ENCODE results near the gene C1GALT1.
"Not testable (repeated sequence)": the region's sequence is repeated elsewhere in the genome, so short reads cannot be mapped to it uniquely, and the experiment has no call there.

Gene C1GALT1

DNA sequence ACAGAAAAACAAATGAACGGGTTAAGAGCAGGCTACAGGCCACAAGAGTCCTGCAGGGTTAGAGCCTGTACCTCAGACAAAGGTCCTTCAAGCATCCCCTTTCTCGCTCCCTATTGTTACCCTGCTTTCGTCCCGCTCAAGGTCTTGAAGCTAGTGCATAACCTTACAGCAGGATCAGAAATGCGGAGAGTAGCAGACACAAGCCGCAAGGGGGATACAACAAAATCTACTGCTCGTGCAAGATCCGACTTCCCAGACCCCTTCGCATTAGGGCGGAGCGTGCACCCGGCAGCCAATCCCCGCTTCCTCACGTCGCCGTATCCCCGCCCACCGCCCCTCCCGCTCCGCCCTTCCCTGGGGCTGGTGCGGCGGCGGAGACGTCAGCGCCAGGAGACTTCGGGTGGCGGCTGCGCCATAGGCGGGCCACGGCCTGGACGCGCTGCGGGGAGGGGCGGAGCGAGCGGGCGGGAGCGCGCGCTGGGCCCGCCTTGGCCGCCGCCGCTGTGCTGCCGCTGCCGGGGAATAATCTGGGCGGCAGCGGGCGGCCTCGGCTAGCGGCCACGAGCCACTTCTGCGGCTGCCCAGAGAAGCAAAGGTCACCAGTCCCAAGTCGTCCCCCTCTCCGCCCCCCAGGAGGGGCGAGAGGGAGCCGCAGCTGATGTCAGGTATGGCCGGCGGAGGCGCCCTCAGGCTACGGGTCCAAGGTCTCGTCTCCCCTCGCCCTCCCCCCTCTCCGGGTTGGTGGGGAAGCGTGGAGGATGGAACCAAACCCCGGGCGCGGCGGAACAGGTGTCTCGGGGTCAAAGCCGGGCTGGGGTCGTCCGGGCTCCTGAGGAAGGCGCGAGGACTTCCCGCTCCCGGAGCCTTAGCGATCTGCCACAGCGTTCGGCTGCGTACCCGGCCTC lies at the start of gene C1GALT1:
TSS of gene C1GALT1 (plus strand) at position 389 of the 905 bp plus-strand sequence. CDS start 51,776 bp downstream, outside the sequence.
- Mint-ChIP-seq H3K9me3 (no peaks in the 10 kb centered on the region), H3K36me3 (ENCODE audit: low read depth) (no peaks in the 10 kb centered on the region), H3K27ac (peak within 1 kb of the TSS; percentile 49), H3K4me3 (peak within 1 kb of the TSS; percentile 91), H3K27me3 (ENCODE audit: low read depth, poor library complexity) (peaks cover 9% of the 10 kb centered on the region), H3K4me1 (peaks cover 29% of the 10 kb centered on the region)
- peak; percentile 98 for DNase-seq
- TF ChIP-seq, protein P1, sequence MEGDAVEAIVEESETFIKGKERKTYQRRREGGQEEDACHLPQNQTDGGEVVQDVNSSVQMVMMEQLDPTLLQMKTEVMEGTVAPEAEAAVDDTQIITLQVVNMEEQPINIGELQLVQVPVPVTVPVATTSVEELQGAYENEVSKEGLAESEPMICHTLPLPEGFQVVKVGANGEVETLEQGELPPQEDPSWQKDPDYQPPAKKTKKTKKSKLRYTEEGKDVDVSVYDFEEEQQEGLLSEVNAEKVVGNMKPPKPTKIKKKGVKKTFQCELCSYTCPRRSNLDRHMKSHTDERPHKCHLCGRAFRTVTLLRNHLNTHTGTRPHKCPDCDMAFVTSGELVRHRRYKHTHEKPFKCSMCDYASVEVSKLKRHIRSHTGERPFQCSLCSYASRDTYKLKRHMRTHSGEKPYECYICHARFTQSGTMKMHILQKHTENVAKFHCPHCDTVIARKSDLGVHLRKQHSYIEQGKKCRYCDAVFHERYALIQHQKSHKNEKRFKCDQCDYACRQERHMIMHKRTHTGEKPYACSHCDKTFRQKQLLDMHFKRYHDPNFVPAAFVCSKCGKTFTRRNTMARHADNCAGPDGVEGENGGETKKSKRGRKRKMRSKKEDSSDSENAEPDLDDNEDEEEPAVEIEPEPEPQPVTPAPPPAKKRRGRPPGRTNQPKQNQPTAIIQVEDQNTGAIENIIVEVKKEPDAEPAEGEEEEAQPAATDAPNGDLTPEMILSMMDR (IDR thresholded peaks at IDR 0.05) = peak; percentile 54

DNA sequence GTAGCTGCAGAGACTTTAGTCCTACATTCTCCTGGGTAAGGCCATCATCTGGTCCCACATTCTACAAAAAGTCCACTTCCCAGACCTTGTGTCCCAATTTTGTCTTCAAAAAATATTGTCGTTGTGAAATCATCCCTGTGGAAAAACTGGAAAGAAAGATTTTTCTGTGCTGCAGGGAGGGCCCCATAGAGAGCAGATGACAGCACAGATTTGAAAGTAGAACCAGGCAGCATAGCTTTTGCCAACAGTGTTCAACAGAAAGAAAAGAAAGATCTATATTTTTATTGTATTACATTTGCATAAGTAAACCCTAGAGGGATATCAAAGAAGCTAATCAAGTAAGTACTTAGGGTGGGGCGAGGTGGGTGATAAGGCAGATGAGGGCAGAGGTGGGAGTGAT lies 48.3 kb upstream of the C1GALT1 start:
- H3K9me3 Mint-ChIP-seq = no peaks in the 10 kb centered on the region
- no peak overlapping the region for H3K4me3 Mint-ChIP-seq
- DNase-seq = no peak
- no peaks in the 10 kb centered on the region for H3K36me3 Mint-ChIP-seq (ENCODE audit: low read depth)
- no peaks in the 10 kb centered on the region for H3K27me3 Mint-ChIP-seq (ENCODE audit: low read depth, poor library complexity)
- TF ChIP-seq, protein P1 (IDR thresholded peaks at IDR 0.05) = no peak
- no peaks in the 10 kb centered on the region for H3K4me1 Mint-ChIP-seq
- H3K27ac Mint-ChIP-seq = no peak overlapping the region

DNA sequence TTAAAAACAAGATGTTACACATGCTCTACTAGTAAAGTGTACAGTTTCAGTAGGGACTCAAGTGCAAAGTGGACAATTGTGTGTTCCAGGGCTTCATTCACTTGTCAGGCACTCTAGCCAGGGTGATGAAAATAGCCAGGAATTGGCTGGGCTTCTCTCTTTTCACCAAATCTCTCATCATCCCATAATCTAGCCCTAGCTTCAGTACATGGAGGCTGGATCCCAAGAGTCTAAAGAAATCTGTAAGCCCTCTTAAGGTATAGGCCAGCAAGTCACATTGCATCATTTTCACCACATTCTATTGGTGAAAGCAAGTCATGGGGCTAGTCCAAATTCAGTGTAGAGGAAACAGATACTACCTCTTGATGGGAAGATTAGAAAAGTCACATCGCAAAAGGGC lies 47.3 kb upstream of the C1GALT1 start:
- H3K4me3 Mint-ChIP-seq = no peak overlapping the region

DNA sequence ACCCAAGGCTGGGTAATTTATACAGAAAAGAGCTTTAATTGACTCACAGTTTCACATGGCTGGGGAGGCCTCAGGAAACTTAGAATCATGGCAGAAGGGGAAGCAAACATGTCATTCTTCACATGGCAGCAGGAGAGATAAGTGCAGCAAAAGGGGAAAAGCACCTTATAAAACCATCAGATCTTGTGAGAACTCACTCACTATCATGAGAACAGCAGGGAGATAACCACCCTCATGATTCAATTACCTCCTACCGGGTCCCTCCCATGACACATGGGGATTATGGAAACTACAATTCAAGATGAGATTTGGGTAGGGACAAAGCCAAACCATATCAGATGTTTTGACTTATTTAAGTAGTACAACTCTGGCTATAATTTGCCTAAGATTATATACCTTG lies 46.4 kb upstream of the C1GALT1 start:
- not testable (repeated sequence) for H3K27ac Mint-ChIP-seq; H3K27me3 Mint-ChIP-seq (ENCODE audit: low read depth, poor library complexity); H3K4me1 Mint-ChIP-seq; DNase-seq; H3K36me3 Mint-ChIP-seq (ENCODE audit: low read depth); H3K4me3 Mint-ChIP-seq; H3K9me3 Mint-ChIP-seq

More for the DNA sequence above, 47.3 kb upstream of the C1GALT1 start:
- Mint-ChIP-seq H3K9me3 (peaks cover 1% of the 10 kb centered on the region), H3K27ac (no peak overlapping the region), H3K4me1 (no peaks in the 10 kb centered on the region), H3K36me3 (ENCODE audit: low read depth) (no peaks in the 10 kb centered on the region), H3K27me3 (ENCODE audit: low read depth, poor library complexity) (no peaks in the 10 kb centered on the region)
- DNase-seq = no peak
- TF ChIP-seq, protein P1 (IDR thresholded peaks at IDR 0.05) = no peak

DNA sequence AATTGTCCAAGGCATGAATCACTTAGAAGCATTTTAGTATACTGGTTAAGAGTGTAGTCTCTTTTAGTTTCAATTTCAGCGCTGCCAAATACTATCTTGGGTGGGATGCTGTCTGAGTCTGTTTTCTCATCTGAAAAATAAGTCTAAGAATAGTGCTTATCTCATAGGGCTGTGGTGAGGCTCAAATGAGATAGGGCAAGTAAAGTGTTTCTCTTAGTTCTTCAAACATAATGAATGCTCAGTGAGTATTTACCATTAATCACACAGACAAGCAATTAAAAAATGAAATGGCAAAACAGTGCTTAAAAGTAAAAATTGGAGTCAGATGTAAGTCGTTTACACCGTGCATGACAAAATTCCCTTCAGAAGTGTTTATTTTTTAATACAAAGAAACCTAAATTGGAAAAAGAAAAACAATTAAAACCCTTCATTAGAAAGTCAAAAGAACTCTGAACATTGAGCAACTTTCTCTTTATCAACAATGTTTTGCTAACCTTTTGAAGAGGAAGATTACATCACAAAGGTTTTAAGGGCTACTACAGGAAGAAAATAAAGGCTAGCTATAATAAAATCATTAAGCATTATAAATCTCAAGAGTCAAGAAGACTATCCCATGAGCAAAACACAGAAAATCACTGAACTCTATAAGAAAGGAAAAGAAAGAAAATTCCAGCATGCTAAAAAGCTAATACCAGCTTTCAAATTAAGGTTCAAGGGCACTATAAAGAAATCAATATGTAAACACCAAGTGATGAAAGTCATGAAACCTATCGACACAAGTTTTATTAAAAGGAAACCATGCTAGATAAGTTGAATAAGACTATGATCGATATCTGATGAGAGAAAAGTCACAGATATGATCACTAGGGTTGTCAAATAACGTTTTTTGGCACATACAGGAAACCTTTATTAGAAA lies 45.6 kb upstream of the C1GALT1 start:
- Mint-ChIP-seq H3K36me3 (ENCODE audit: low read depth) (no peaks in the 10 kb centered on the region), H3K27ac (no peak overlapping the region), H3K9me3 (peaks cover 4% of the 10 kb centered on the region)

More for the DNA sequence above, 45.6 kb upstream of the C1GALT1 start:
- Mint-ChIP-seq H3K27me3 (ENCODE audit: low read depth, poor library complexity) (no peaks in the 10 kb centered on the region), H3K4me3 (no peak overlapping the region), H3K4me1 (no peaks in the 10 kb centered on the region)
- TF ChIP-seq, protein P1 (IDR thresholded peaks at IDR 0.05) = no peak
- DNase-seq = no peak
